Measurements from ENCODE around the gene NRL.
"Not testable (repeated sequence)": the region's sequence is repeated elsewhere in the genome, so short reads cannot be mapped to it uniquely, and the experiment has no call there.

GRCh38 chr14:24035769-24036168, 79.0 kb downstream of the NRL start:
- TF ChIP-seq, protein P1, sequence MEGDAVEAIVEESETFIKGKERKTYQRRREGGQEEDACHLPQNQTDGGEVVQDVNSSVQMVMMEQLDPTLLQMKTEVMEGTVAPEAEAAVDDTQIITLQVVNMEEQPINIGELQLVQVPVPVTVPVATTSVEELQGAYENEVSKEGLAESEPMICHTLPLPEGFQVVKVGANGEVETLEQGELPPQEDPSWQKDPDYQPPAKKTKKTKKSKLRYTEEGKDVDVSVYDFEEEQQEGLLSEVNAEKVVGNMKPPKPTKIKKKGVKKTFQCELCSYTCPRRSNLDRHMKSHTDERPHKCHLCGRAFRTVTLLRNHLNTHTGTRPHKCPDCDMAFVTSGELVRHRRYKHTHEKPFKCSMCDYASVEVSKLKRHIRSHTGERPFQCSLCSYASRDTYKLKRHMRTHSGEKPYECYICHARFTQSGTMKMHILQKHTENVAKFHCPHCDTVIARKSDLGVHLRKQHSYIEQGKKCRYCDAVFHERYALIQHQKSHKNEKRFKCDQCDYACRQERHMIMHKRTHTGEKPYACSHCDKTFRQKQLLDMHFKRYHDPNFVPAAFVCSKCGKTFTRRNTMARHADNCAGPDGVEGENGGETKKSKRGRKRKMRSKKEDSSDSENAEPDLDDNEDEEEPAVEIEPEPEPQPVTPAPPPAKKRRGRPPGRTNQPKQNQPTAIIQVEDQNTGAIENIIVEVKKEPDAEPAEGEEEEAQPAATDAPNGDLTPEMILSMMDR (IDR thresholded peaks at IDR 0.05; ENCODE audit: low read depth, low read length, missing input control) = not testable (repeated sequence)
- TF ChIP-seq RAD21 (IDR thresholded peaks at IDR 0.05); JUND (IDR thresholded peaks at IDR 0.05); FOXA1 (IDR thresholded peaks at IDR 0.05); REST (IDR thresholded peaks at IDR 0.05); YY1 (IDR thresholded peaks at IDR 0.05); GABPA (IDR thresholded peaks at IDR 0.05 in 1 of 2, conservative IDR thresholded peaks at IDR 0.05 in 1 of 2); EGR1 (IDR thresholded peaks at IDR 0.05; ENCODE audit: low read depth in 2 of 2); TAF1 (conservative IDR thresholded peaks at IDR 0.05); SP1 (IDR thresholded peaks at IDR 0.05): not testable (repeated sequence)
